B cell (primary cell): Measurements from ENCODE around the gene RBM33. TPM values are rescaled to one million over a fixed set of nuclear protein-coding genes. Genes with fewer than 3 reads are reported as not detected.

ENCODE experiments used
- ATAC-seq: fragments of 200-7000 bp; cut with Tn5 transposase; one replicate; pipeline ENCODE4 v1.10.0; 2021; ENCODE audit warnings: low read depth, mild to moderate bottlenecking, moderate number of reproducible peaks, moderate library complexity
- CTCF ChIA-PET: fragments of 350-600 bp; sonication (Branson Sonifier 250); formaldehyde crosslinking; loops from one replicate; lab custom pipeline; 2021; ENCODE audit warnings: antibody characterized with exemption, inconsistent platforms; lab: Charles Lee
- POLR2A ChIA-PET: fragments of 350-600 bp; sonication (Branson Sonifier 250); formaldehyde crosslinking; loops from one replicate; lab custom pipeline; 2021; ENCODE audit warnings: antibody characterized with exemption; lab: Charles Lee
- DNase-seq: peaks from one replicate; pipeline ENCODE4 v3.0.0; 2013
- H2AFZ ChIP-seq: 2 replicates; pipeline ENCODE4 v1.6.1; 2012; ENCODE audit warnings: mild to moderate bottlenecking, low read depth, low read length; ENCODE audit not compliant: insufficient read depth, poor library complexity, severe bottlenecking
- H3K27ac ChIP-seq, 2 donors: 1 replicate in 1 of 2; 2 replicates in 1 of 2; pipeline ENCODE4 v1.5.1; 2012 to 2013; ENCODE audit warnings: low read length in 2 of 2, mild to moderate bottlenecking in 2 of 2, moderate library complexity in 1 of 2
- H3K27me3 ChIP-seq, 4 experiments: fragments of 200-600 bp in 1 of 4; sonication (generic) in 1 of 4; replicated peaks in 1 of 4; 1 replicate in 2 of 4; 2 replicates in 2 of 4; pipeline versions ENCODE4 v1.6.1 to v1.7.0; 2013 to 2016; ENCODE audit warnings: low read length in 3 of 4, mild to moderate bottlenecking in 2 of 4, mixed read lengths in 1 of 4, moderate library complexity in 1 of 4; ENCODE audit not compliant: insufficient read depth in 4 of 4, control insufficient read depth in 3 of 4; ENCODE audit errors: control extremely low read depth in 1 of 4
- H3K36me3 ChIP-seq, 2 experiments: replicated peaks in 1 of 2; 1 replicate in 1 of 2; 2 replicates in 1 of 2; pipeline versions ENCODE4 v1.6.1 to v1.7.1; 2013; ENCODE audit warnings: low read length in 1 of 2; ENCODE audit not compliant: insufficient read depth in 2 of 2, control insufficient read depth in 1 of 2; ENCODE audit errors: control extremely low read depth in 1 of 2, extremely low read depth in 1 of 2
- H3K4me1 ChIP-seq, 2 donors: fragments of 200-600 bp in 1 of 2; sonication (generic) in 1 of 2; 1 replicate in 1 of 2; 2 replicates in 1 of 2; pipeline versions ENCODE4 v1.5.1 to v1.6.1; 2013 to 2017; ENCODE audit warnings: low read length in 2 of 2; ENCODE audit not compliant: control insufficient read depth in 2 of 2, insufficient read depth in 2 of 2
- H3K4me2 ChIP-seq: replicated peaks from 2 replicates; pipeline ENCODE3; 2012; ENCODE audit warnings: mild to moderate bottlenecking, low read depth, low read length; ENCODE audit not compliant: poor library complexity, severe bottlenecking
- H3K4me3 ChIP-seq, 5 experiments: fragments of 200-600 bp in 1 of 5; sonication (generic) in 1 of 5; 1 replicate in 3 of 5; 2 replicates in 2 of 5; pipeline versions ENCODE4 v1.5.1 to v1.7.0; 2011 to 2016; ENCODE audit warnings: low read length in 4 of 5, mild to moderate bottlenecking in 4 of 5, low read depth in 2 of 5, control low read depth in 1 of 5, moderate library complexity in 1 of 5; ENCODE audit not compliant: insufficient read depth in 1 of 5; ENCODE audit errors: control extremely low read depth in 1 of 5, extremely low read depth in 1 of 5
- H3K79me2 ChIP-seq: fragments of 200-600 bp; sonication (generic); one replicate; pipeline ENCODE4 v1.6.0; 2016; ENCODE audit warnings: low read length; ENCODE audit not compliant: control insufficient read depth, insufficient read depth
- H3K9ac ChIP-seq: fragments of 200-600 bp; sonication (generic); 2 replicates; pipeline ENCODE4 v1.6.1; 2017; ENCODE audit warnings: mild to moderate bottlenecking, low read length, moderate library complexity
- H3K9me3 ChIP-seq, 3 donors: one replicate each; pipeline versions ENCODE4 v1.6.1 to v1.7.1; 2013; ENCODE audit warnings: low read length in 2 of 3; ENCODE audit not compliant: control insufficient read depth in 2 of 3, insufficient read depth in 1 of 3; ENCODE audit errors: control extremely low read depth in 1 of 3
- H4K20me1 ChIP-seq: 2 replicates; pipeline ENCODE4 v1.6.0; 2012; ENCODE audit warnings: mild to moderate bottlenecking, low read length; ENCODE audit not compliant: insufficient read depth, control insufficient read depth, poor library complexity, severe bottlenecking
- H3K27ac Mint-ChIP-seq: one replicate; pipeline ENCODE4 v1.8.0; 2021; ENCODE audit warnings: mixed read lengths
- H3K27me3 Mint-ChIP-seq: one replicate; pipeline ENCODE4 v1.8.0; 2021; ENCODE audit warnings: mixed read lengths
- H3K4me1 Mint-ChIP-seq: one replicate; pipeline ENCODE4 v1.8.0; 2021; ENCODE audit warnings: mixed read lengths
- H3K4me3 Mint-ChIP-seq: one replicate; pipeline ENCODE4 v1.8.0; 2021; ENCODE audit warnings: mixed read lengths
- H3K9me3 Mint-ChIP-seq: one replicate; pipeline ENCODE4 v1.8.0; 2022; ENCODE audit warnings: mixed read lengths; ENCODE audit not compliant: insufficient read depth
- CTCF ChIP-seq: fragments of 200-600 bp; IDR thresholded peaks from one replicate; pipeline ENCODE4 v1.8.0; 2022; ENCODE audit warnings: antibody characterized with exemption, mild to moderate bottlenecking
- EZH2 ChIP-seq: IDR thresholded peaks from 2 replicates; pipeline ENCODE4 v1.6.1; 2012; ENCODE audit warnings: borderline replicate concordance, low read depth, mild to moderate bottlenecking, moderate library complexity, low read length; ENCODE audit not compliant: insufficient read depth, poor library complexity, severe bottlenecking
- WGBS: methylation state at CpG from one replicate; pipeline ENCODE4 v1.1.5; 2013; ENCODE audit warnings: missing lambda C conversion rate; ENCODE audit not compliant: insufficient coverage; 5-methylcytosine and 5-hydroxymethylcytosine counted together
- intact Hi-C: fragments of 100-400 bp; cut with micrococcal nuclease; formaldehyde crosslinking; loops from one replicate; pipeline ENCODE4 v1.10.0; 2022
- polyA plus RNA-seq: library from polyadenylated mRNA; depleted of rRNA; stranded (reverse); fragments of >200 nt; gene quantifications from 2 replicates; pipeline ENCODE4 v1.2.3, GENCODE V29; 2012
- total RNA-seq, 2 donors: library from RNA; stranded (reverse); fragments of 120-200 nt in 1 of 2; gene quantifications; 1 replicate in 1 of 2; 2 replicates in 1 of 2; pipeline versions ENCODE4 v1.2.3 to v1.2.4, GENCODE V29; 2013 to 2022

The RBM33 gene
- total and polyA plus RNA-seq, 2 donors (not counting 1 experiment from before 2014, with no cell fraction given): 33.5 to 189 TPM

GRCh38 chr7:155710530-155710929 is 66.1 kb downstream of the RBM33 start:
- peaks cover 34% of the 10 kb centered on the region for H3K4me1 Mint-ChIP-seq

More at GRCh38 chr7:155710530-155710929, 66.1 kb downstream of the RBM33 start:
- Histone ChIP-seq H2AFZ (no peak overlapping the region), H4K20me1 (peaks cover 32% of the 10 kb centered on the region), H3K4me2 (peak overlapping the region; percentile 20), H3K4me3 (no peak overlapping the region), H3K4me1 (peaks cover 9 to 19% of the 10 kb centered on the region in 2 donors), H3K27ac (peak overlapping the region in 1 of 2 donors; percentile 64), H3K79me2 (peaks cover 84% of the 10 kb centered on the region), H3K27me3 (no peaks in the 10 kb centered on the region), H3K9ac (no peak overlapping the region), H3K9me3 (no peaks in the 10 kb centered on the region), H3K36me3 (peaks cover 0 to 72% of the 10 kb centered on the region in 2 experiments)
- Mint-ChIP-seq H3K4me3 (no peak overlapping the region), H3K27me3 (no peaks in the 10 kb centered on the region), H3K27ac (no peak overlapping the region), H3K9me3 (no peaks in the 10 kb centered on the region)
- peak; percentile 31 for ATAC-seq
- ChIA-PET POLR2A (interaction anchor here (0.7 kb wide), 1 partner anchor 10 kb away, joined by 3 read pairs; no protein-coding TSS in a partner anchor), CTCF (interaction anchor here (1.2 to 2.1 kb wide), 2 partner anchors 13 to 14 kb away, joined by 3 to 6 read pairs; no protein-coding TSS in a partner anchor)
- WGBS: 56% methylated on average over 1 of the region's 1 CpG
- intact Hi-C loops: no loop called here
- DNase-seq: no peak
- TF ChIP-seq EZH2 (no peak), CTCF (no peak)
